ENCODE data around the gene THAP12.

THAP12 gene

GRCh38 chr11:76368490-76368889 lies 12.4 kb downstream of the THAP12 start:
- Histone ChIP-seq H3K4me3 (ENCODE audit: low read length) (no peak overlapping the region), H2AFZ (ENCODE audit: low read depth, low read length) (no peak overlapping the region), H3K36me3 (ENCODE audit: insufficient read depth, low read length) (peaks cover 8% of the 10 kb centered on the region), H3K9me3 (ENCODE audit: low read length) (no peaks in the 10 kb centered on the region), H3K4me1 (ENCODE audit: insufficient read depth, low read length) (no peaks in the 10 kb centered on the region), H3K27me3 (ENCODE audit: insufficient read depth, low read length) (no peaks in the 10 kb centered on the region)

- Histone ChIP-seq H2AFZ (ENCODE audit: low read depth, low read length) (no peak overlapping the region), H3K27me3 (ENCODE audit: insufficient read depth, low read length) (no peaks in the 10 kb centered on the region), H3K36me3 (ENCODE audit: insufficient read depth, low read length) (peaks cover 15% of the 10 kb centered on the region), H3K4me3 (ENCODE audit: low read length) (no peak overlapping the region), H3K4me1 (ENCODE audit: insufficient read depth, low read length) (no peaks in the 10 kb centered on the region), H3K9me3 (ENCODE audit: low read length) (no peaks in the 10 kb centered on the region)
These were observed 15.8 kb downstream of the THAP12 start for GRCh38 chr11:76365038-76365679.

- Histone ChIP-seq H3K9me3 (ENCODE audit: low read length) (no peaks in the 10 kb centered on the region), H3K4me1 (ENCODE audit: insufficient read depth, low read length) (no peaks in the 10 kb centered on the region), H3K4me3 (ENCODE audit: low read length) (no peak overlapping the region), H2AFZ (ENCODE audit: low read depth, low read length) (no peak overlapping the region), H3K27me3 (ENCODE audit: insufficient read depth, low read length) (no peaks in the 10 kb centered on the region), H3K36me3 (ENCODE audit: insufficient read depth, low read length) (peaks cover 31% of the 10 kb centered on the region)
These were observed 18.2 kb downstream of the THAP12 start for GRCh38 chr11:76362716-76363115.

GRCh38 chr11:76361776-76362175 lies 19.2 kb downstream of the THAP12 start:
- H3K27me3 ChIP-seq (ENCODE audit: insufficient read depth, low read length): no peaks in the 10 kb centered on the region
- no peaks in the 10 kb centered on the region for H3K4me1 ChIP-seq (ENCODE audit: insufficient read depth, low read length)
- H3K4me3 ChIP-seq (ENCODE audit: low read length): no peak overlapping the region
- H2AFZ ChIP-seq (ENCODE audit: low read depth, low read length): no peak overlapping the region
- H3K36me3 ChIP-seq (ENCODE audit: insufficient read depth, low read length): peaks cover 31% of the 10 kb centered on the region
- H3K9me3 ChIP-seq (ENCODE audit: low read length): no peaks in the 10 kb centered on the region

- H2AFZ ChIP-seq (ENCODE audit: low read depth, low read length): no peak overlapping the region
- H3K36me3 ChIP-seq (ENCODE audit: insufficient read depth, low read length): peaks cover 31% of the 10 kb centered on the region
- no peaks in the 10 kb centered on the region for H3K4me1 ChIP-seq (ENCODE audit: insufficient read depth, low read length)
- no peaks in the 10 kb centered on the region for H3K27me3 ChIP-seq (ENCODE audit: insufficient read depth, low read length)
- no peak overlapping the region for H3K4me3 ChIP-seq (ENCODE audit: low read length)
- no peaks in the 10 kb centered on the region for H3K9me3 ChIP-seq (ENCODE audit: low read length)
These were observed 19.6 kb downstream of the THAP12 start for GRCh38 chr11:76361374-76361773.

GRCh38 chr11:76355172-76355571 lies 25.8 kb downstream of the THAP12 start:
- H2AFZ ChIP-seq (ENCODE audit: low read depth, low read length): no peak overlapping the region
- H3K4me3 ChIP-seq (ENCODE audit: low read length): no peak overlapping the region
- H3K9me3 ChIP-seq (ENCODE audit: low read length): peaks cover 6% of the 10 kb centered on the region
- peaks cover 47% of the 10 kb centered on the region for H3K36me3 ChIP-seq (ENCODE audit: insufficient read depth, low read length)
- H3K27me3 ChIP-seq (ENCODE audit: insufficient read depth, low read length): no peaks in the 10 kb centered on the region
- no peaks in the 10 kb centered on the region for H3K4me1 ChIP-seq (ENCODE audit: insufficient read depth, low read length)

- Histone ChIP-seq H2AFZ (ENCODE audit: low read depth, low read length) (no peak overlapping the region), H3K4me1 (ENCODE audit: insufficient read depth, low read length) (no peaks in the 10 kb centered on the region), H3K9me3 (ENCODE audit: low read length) (no peaks in the 10 kb centered on the region), H3K36me3 (ENCODE audit: insufficient read depth, low read length) (peaks cover 18% of the 10 kb centered on the region), H3K27me3 (ENCODE audit: insufficient read depth, low read length) (no peaks in the 10 kb centered on the region), H3K4me3 (ENCODE audit: low read length) (no peak overlapping the region)
These were observed 32.6 kb downstream of the THAP12 start for GRCh38 chr11:76348348-76348747.

- Histone ChIP-seq H3K36me3 (ENCODE audit: insufficient read depth, low read length) (peaks cover 11% of the 10 kb centered on the region), H3K27me3 (ENCODE audit: insufficient read depth, low read length) (no peaks in the 10 kb centered on the region), H3K9me3 (ENCODE audit: low read length) (no peaks in the 10 kb centered on the region), H3K4me1 (ENCODE audit: insufficient read depth, low read length) (no peaks in the 10 kb centered on the region), H2AFZ (ENCODE audit: low read depth, low read length) (no peak overlapping the region), H3K4me3 (ENCODE audit: low read length) (no peak overlapping the region)
These were observed 33.5 kb downstream of the THAP12 start for GRCh38 chr11:76347466-76347865.

GRCh38 chr11:76339221-76339620 lies 41.7 kb downstream of the THAP12 start:
- H3K27me3 ChIP-seq (ENCODE audit: insufficient read depth, low read length): no peaks in the 10 kb centered on the region
- H2AFZ ChIP-seq (ENCODE audit: low read depth, low read length): no peak overlapping the region
- H3K36me3 ChIP-seq (ENCODE audit: insufficient read depth, low read length): no peaks in the 10 kb centered on the region
- H3K9me3 ChIP-seq (ENCODE audit: low read length): peaks cover 7% of the 10 kb centered on the region
- H3K4me3 ChIP-seq (ENCODE audit: low read length): no peak overlapping the region
- no peaks in the 10 kb centered on the region for H3K4me1 ChIP-seq (ENCODE audit: insufficient read depth, low read length)

GRCh38 chr11:76337923-76338322 lies 43.0 kb downstream of the THAP12 start:
- no peaks in the 10 kb centered on the region for H3K36me3 ChIP-seq (ENCODE audit: insufficient read depth, low read length)
- H3K4me3 ChIP-seq (ENCODE audit: low read length): no peak overlapping the region

GRCh38 chr11:76337469-76337868 lies 43.5 kb downstream of the THAP12 start:
- H3K9me3 ChIP-seq (ENCODE audit: low read length): peaks cover 9% of the 10 kb centered on the region
- H2AFZ ChIP-seq (ENCODE audit: low read depth, low read length): no peak overlapping the region
- no peak overlapping the region for H3K4me3 ChIP-seq (ENCODE audit: low read length)
- H3K4me1 ChIP-seq (ENCODE audit: insufficient read depth, low read length): no peaks in the 10 kb centered on the region
- H3K27me3 ChIP-seq (ENCODE audit: insufficient read depth, low read length): no peaks in the 10 kb centered on the region
- H3K36me3 ChIP-seq (ENCODE audit: insufficient read depth, low read length): no peaks in the 10 kb centered on the region

More at GRCh38 chr11:76337923-76338322, 43.0 kb downstream of the THAP12 start:
- H3K4me1 ChIP-seq (ENCODE audit: insufficient read depth, low read length): no peaks in the 10 kb centered on the region
- peaks cover 9% of the 10 kb centered on the region for H3K9me3 ChIP-seq (ENCODE audit: low read length)
- no peak overlapping the region for H2AFZ ChIP-seq (ENCODE audit: low read depth, low read length)
- H3K27me3 ChIP-seq (ENCODE audit: insufficient read depth, low read length): no peaks in the 10 kb centered on the region

- no peak overlapping the region for H2AFZ ChIP-seq (ENCODE audit: low read depth, low read length)
- no peaks in the 10 kb centered on the region for H3K4me1 ChIP-seq (ENCODE audit: insufficient read depth, low read length)
- H3K9me3 ChIP-seq (ENCODE audit: low read length): peaks cover 9% of the 10 kb centered on the region
- H3K36me3 ChIP-seq (ENCODE audit: insufficient read depth, low read length): no peaks in the 10 kb centered on the region
- no peak overlapping the region for H3K4me3 ChIP-seq (ENCODE audit: low read length)
- no peaks in the 10 kb centered on the region for H3K27me3 ChIP-seq (ENCODE audit: insufficient read depth, low read length)
These were observed 44.3 kb downstream of the THAP12 start for GRCh38 chr11:76336597-76336996.

- Histone ChIP-seq H3K4me3 (ENCODE audit: low read length) (no peak overlapping the region), H3K9me3 (ENCODE audit: low read length) (peaks cover 9% of the 10 kb centered on the region), H3K27me3 (ENCODE audit: insufficient read depth, low read length) (no peaks in the 10 kb centered on the region), H3K4me1 (ENCODE audit: insufficient read depth, low read length) (no peaks in the 10 kb centered on the region), H2AFZ (ENCODE audit: low read depth, low read length) (no peak overlapping the region), H3K36me3 (ENCODE audit: insufficient read depth, low read length) (no peaks in the 10 kb centered on the region)
These were observed 45.1 kb downstream of the THAP12 start for GRCh38 chr11:76335842-76336241.

- no peak overlapping the region for H2AFZ ChIP-seq (ENCODE audit: low read depth, low read length)
- no peak overlapping the region for H3K4me3 ChIP-seq (ENCODE audit: low read length)
- no peaks in the 10 kb centered on the region for H3K36me3 ChIP-seq (ENCODE audit: insufficient read depth, low read length)
- H3K4me1 ChIP-seq (ENCODE audit: insufficient read depth, low read length): peaks cover 4% of the 10 kb centered on the region
- H3K9me3 ChIP-seq (ENCODE audit: low read length): peaks cover 9% of the 10 kb centered on the region
- no peaks in the 10 kb centered on the region for H3K27me3 ChIP-seq (ENCODE audit: insufficient read depth, low read length)
These were observed 46.0 kb downstream of the THAP12 start for GRCh38 chr11:76334826-76335389.

Measured in neuron (in vitro differentiated cells).